Erythroblast (primary cell): ENCODE data around the gene TMEM165.

Experiments
- GATA1 ChIP-seq: IDR thresholded peaks from 2 replicates; pipeline ENCODE4 v1.6.1; 2011; ENCODE audit warnings: low read depth, mild to moderate bottlenecking, control low read depth, low read length, moderate library complexity
- POLR2A ChIP-seq: IDR thresholded peaks from 2 replicates; pipeline ENCODE4 v1.6.1; 2011; ENCODE audit warnings: mild to moderate bottlenecking, low read length

- TF ChIP-seq POLR2A = no peak
- no peak for TF ChIP-seq GATA1
Measured at GRCh38 chr4:55458164-55458563, 62.4 kb downstream of the TMEM165 start.
